ENCODE measurements around the gene KCNQ1.
A peak's percentile ranks its signal among the peaks of the same experiment; 100 is the strongest.

KCNQ1 gene

DNA sequence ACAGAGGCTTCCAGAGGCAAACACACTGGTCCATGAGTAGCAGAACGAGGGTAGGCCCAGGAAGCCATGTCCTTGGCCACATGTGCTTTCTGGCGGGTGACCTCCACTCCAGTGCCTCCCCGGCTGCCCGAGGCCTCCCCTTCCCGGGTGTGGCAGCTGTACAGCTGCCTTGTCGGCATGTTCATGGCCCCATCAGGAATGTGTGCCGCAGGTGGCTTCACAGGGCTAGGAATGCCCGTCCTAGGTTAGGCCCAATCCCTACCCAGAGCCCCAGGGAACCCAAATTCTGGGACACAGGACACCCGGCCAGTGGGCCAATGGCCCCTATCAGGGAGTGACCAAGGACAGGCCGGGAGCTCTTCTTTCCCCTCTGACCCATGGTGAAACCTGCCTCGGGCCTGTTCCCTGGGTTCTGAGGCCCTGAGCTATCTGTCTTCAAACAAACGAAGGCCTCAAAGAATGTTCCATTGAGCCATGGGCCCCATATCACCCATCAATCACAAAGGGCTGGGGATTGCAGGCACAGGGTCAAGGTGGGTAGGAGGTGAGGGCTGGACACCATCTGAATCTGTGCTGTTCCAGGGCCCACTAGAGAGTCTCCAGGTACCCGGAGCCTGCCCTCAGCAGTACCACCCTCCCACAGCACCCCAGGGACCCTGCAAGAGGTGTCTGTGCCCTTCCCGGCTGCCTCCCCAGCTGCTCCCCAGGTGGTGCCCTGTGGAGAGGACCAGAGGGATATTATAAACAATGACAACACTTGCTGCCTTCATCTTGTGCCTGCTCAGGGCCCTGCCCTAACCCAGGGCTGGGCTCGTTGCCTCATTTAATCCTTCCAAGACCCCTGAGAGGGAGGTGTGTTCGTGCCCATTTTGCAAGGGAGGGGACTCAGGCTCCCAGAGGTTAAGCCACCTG is 444.8 kb downstream of the KCNQ1 start:
- H3K4me3 ChIP-seq (ENCODE audit: low read depth, low read length), result no peak overlapping the region
- TF ChIP-seq, protein P1, sequence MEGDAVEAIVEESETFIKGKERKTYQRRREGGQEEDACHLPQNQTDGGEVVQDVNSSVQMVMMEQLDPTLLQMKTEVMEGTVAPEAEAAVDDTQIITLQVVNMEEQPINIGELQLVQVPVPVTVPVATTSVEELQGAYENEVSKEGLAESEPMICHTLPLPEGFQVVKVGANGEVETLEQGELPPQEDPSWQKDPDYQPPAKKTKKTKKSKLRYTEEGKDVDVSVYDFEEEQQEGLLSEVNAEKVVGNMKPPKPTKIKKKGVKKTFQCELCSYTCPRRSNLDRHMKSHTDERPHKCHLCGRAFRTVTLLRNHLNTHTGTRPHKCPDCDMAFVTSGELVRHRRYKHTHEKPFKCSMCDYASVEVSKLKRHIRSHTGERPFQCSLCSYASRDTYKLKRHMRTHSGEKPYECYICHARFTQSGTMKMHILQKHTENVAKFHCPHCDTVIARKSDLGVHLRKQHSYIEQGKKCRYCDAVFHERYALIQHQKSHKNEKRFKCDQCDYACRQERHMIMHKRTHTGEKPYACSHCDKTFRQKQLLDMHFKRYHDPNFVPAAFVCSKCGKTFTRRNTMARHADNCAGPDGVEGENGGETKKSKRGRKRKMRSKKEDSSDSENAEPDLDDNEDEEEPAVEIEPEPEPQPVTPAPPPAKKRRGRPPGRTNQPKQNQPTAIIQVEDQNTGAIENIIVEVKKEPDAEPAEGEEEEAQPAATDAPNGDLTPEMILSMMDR (IDR thresholded peaks at IDR 0.05; ENCODE audit: insufficient read depth, low read depth, low read length, missing control alignments), result no peak
- DNase-seq (ENCODE audit: low read depth), result no peak

DNA sequence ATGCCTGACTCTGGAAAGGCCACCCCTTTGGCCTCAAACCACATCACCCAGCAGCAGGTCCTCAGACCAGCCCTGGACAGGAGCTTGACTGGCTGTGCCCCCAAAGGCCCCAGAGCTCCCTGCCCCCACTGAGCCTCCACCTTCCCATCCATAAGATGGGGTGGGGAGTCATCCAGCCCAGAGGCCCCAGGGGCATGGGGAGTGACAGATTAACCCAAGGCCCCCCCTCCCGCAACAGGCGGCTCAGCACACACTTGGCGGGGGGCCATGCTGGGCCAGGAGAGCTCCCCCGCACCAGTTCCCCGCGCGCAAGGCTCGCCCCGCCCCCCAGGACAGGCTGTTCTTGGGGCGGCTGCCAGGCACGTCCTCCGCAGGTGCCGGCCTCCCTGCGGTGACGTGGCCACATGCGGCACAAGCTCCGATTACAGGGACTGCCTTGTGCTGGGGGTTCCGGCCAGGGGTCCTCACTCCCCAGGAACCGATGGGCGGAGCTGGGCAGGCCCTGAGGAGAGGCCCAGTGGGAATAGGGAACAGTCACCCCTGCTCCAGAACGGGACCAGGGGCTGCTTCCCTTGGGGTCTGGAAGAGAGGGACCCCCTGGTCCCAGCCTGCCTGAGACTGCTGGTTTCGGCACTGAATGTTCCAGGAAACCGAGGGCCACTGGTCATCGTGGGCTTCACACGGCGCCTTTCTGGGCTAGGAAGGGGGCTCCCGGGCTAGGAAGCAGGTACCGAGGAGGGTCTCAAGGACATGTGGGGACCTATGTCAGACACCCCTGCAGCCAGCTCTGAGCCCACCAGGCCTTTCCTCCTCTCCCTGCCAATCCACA is 445.9 kb downstream of the KCNQ1 start:
- no peak for DNase-seq (ENCODE audit: low read depth)

DNA sequence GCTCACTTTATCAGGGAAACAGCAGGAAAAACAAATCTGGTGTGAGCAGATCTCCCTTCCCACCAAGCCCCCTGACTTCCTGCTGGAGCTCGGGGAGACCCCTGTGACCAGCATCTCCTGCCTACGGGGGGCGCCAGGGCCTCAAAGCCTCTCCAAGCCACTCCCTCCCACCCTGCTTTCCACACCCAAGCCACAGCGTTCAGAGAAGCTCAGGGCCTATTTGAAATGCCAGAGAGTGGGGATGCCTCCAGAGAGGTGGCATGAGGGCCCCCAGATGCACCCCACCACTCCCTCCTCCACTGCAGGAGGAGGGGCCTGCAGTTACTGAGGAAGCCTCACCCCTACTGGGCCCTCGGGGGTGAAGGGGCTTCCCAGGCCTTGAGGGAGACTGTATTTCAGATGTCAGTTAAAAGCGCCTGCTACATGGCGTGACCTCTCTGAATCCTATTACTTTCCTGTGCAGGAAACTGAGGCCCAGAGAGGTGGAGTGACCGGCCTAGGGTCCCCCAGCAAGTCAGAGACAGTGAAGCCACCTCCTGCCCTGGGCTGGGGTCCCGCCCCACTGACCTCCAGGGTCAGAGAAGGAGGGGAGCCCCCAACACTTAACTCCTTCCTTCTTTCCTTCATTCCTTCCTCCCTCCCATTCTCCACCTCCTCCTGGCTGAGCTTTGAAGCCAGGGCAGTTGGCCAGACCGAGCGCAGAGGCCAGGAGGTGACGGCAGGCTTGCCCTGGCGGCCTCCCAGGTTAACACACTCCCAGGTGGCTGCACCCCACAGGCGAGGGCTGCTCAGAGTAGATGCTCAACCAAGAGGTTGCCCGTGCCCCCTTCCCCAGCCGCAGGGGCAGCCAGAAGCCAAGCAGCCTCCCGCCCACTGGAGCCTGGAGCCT is 446.8 kb downstream of the KCNQ1 start:
- TF ChIP-seq, protein P1 (IDR thresholded peaks at IDR 0.05; ENCODE audit: insufficient read depth, low read depth, low read length, missing control alignments), result no peak
- no peak for DNase-seq (ENCODE audit: low read depth)
- H3K4me3 ChIP-seq (ENCODE audit: low read depth, low read length), result no peak overlapping the region

More for the DNA sequence above, 445.9 kb downstream of the KCNQ1 start:
- no peak overlapping the region for H3K4me3 ChIP-seq (ENCODE audit: low read depth, low read length)
- TF ChIP-seq, protein P1 (IDR thresholded peaks at IDR 0.05; ENCODE audit: insufficient read depth, low read depth, low read length, missing control alignments), result no peak

DNA sequence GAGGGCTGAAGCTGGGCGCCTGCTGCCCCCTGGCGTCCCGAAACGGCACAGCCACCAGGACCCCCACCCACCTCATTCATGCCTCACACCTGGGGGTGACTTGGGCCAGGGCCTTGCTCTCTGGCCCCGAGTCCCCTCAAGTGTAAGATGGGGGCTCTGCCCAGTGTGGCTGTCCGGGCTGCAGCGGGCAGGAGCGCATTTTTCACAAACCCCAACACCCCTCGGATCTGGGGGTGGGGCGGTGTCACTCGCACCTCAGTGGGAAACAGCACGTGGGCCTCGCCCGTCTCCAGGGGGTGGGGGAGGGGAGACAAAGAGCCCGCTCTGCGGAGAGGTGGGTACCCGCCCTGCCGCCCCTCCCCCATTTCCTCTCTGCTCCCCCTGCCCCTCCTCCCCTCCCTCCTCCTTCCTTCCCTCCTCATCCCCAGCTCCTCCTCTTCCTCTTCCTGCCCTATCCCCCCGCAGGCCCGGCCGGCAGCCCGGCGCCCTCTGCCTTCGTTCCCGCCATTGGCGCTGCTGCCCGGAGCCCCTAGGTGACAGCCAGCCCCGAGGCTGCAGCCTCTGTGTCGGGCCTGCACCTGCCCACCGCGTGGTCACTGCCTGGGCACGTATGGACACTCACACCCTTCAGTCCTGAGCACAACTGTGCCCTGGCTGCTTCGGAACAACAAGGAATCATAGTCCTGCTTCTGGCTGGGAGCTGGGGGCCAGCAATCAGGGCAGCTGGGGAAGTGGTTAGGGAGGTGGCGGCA is 447.6 kb downstream of the KCNQ1 start:
- DNase-seq (ENCODE audit: low read depth), result peak; percentile 45
- peak overlapping the region; percentile 39 for H3K4me3 ChIP-seq (ENCODE audit: low read depth, low read length)
- TF ChIP-seq, protein P1 (IDR thresholded peaks at IDR 0.05; ENCODE audit: insufficient read depth, low read depth, low read length, missing control alignments), result peak; percentile 83

DNA sequence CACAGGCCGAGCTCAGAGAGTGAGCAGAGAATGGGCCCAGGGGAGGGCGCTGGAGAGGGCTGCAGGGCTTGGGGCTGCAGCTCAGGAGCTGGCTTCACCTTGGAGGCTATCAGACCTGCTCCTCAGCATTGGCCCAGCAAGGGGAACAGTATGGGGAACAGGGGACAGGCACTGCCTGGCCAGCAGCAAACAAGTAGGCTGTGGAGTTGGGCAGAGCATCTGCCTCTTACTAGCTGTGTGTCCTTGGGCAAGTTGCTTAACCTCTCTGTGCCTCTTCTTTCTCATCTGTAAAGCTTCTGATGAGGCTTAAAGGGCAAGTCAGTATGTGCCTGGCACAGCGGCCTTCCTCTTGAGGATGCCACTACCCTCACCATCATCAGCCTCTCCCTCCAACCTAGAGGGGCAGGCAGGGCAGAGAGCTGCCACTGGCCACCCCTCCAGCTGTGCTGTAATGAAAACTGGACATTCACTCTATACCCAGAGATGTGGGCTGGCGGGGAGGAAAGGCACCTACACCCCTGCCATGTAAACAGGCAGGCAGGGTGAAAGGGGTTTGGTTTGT is 448.2 kb downstream of the KCNQ1 start:
- TF ChIP-seq, protein P1 (IDR thresholded peaks at IDR 0.05; ENCODE audit: insufficient read depth, low read depth, low read length, missing control alignments), result peak; percentile 3
- DNase-seq (ENCODE audit: low read depth), result no peak
- no peak overlapping the region for H3K4me3 ChIP-seq (ENCODE audit: low read depth, low read length)
